GM19043 (cell line): ENCODE results near the gene TNRC6C.
"Not testable (repeated sequence)": the region's sequence is repeated elsewhere in the genome, so short reads cannot be mapped to it uniquely, and the experiment has no call there.

Experiments used
- ATAC-seq: cut with Tn5 transposase; IDR thresholded peaks from one replicate; pipeline ENCODE4 v1.9.1; 2021; ENCODE audit warnings: low read depth; ENCODE audit not compliant: unreplicated experiment

The TNRC6C gene

DNA sequence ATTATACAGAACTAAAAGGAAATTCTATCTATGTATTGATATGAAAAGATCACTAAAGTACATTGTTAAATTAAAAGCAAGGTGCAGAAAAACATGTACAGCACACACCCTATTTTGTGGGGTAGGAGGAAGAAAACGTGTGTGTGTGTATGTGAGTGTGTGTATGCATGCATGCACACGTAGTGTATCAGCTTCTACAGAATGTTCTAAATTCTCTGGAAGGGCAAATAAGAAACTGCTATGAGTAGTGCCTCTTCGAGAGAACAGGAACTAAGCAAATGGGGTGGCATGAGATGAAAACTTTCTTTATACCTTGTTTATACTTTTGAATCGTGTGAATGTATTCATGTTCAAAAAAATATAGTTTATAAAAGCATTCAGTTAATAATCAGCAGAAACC lies 111.2 kb downstream of the TNRC6C start:
- ATAC-seq: no peak

DNA sequence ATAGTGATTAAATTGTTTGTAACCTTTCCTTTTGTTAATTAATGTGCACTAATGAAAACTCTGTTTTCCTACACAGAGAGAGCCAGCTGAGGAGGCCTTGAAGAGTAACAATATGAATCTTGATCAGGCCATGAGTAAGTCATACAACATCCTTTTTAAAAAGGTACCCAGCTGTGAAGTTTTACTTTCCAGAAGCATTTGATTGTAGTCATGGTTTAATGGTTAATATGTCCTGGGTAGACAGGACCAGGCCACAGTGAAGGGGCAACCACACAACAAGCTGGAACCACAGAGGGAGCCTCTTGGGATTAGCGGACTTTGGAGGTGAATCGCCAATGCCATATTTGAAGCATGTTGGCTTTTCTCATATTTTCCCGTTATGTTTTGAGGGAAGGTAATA lies 114.5 kb downstream of the TNRC6C start:
- no peak for ATAC-seq

DNA sequence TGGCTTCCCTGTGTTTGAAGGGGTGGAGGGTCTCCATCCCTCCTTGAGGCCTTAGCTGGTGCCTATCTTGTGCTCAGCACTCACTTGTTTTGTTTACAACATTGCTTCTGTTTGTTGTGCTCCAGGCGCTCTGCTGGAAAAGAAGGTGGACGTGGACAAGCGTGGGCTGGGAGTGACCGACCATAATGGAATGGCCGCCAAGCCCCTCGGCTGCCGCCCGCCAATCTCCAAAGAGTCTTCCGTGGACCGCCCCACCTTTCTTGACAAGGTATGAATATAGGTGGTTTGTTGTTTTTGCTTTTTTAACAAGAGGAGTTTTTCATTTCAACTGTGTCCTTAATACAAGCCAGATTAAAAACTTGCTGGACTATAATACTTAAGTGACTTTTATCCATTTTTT lies 116.5 kb downstream of the TNRC6C start:
- ATAC-seq: no peak

DNA sequence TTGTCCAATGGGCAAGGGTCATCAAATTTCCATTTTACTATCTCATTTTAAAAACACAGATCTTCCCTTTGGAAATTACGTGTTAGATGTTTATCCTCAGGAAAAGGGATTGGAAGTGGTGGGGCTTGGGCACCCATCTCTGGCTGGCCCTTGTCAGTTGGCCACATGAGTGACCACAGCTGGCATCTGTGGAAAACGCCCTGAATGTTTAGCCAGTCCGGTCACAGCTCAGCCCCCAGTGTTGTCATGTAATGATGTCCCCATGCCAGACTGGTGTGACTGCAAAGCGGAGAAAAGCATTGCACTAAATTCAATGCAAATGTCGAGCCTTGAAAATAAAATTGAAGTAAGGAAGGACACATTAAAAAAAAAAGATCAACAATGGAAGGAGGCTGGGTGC lies 117.0 kb downstream of the TNRC6C start:
- ATAC-seq: no peak

DNA sequence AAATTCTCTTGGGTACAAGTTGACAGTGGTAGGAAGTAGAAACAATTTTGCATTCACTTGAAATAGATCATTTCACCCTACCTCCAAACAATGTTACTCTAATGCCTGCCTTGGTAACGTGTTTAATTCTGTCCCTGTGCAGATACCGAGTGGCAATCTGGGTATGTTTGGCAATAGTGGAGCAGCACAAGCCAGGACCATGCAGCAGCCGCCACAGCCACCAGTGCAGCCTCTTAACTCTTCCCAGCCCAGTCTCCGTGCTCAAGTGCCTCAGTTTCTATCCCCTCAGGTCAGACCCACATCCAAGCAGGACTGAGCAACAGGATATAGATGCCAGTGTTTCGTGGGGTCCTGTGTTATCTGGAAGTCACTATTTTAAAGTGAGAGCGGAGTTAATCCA lies 120.8 kb downstream of the TNRC6C start:
- ATAC-seq: no peak

DNA sequence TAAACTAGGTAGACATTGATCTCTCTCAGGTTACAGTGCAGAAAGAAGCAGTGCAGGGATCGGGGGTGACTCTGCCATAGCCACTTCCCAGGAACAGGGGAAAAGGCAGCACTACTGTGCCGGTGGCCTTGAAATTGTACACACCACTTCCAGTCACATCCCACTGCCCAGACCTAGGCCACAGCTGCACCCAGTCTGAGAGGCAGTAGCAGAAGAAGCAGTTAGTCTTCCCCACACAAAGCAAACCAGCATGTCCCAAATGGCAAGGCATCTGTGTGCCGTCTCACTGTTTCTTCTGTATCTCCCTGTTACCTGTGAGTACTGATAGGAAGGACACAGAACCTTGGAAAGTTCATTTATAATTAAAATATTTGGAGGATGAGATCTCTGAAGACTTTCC lies 123.0 kb downstream of the TNRC6C start:
- no peak for ATAC-seq

DNA sequence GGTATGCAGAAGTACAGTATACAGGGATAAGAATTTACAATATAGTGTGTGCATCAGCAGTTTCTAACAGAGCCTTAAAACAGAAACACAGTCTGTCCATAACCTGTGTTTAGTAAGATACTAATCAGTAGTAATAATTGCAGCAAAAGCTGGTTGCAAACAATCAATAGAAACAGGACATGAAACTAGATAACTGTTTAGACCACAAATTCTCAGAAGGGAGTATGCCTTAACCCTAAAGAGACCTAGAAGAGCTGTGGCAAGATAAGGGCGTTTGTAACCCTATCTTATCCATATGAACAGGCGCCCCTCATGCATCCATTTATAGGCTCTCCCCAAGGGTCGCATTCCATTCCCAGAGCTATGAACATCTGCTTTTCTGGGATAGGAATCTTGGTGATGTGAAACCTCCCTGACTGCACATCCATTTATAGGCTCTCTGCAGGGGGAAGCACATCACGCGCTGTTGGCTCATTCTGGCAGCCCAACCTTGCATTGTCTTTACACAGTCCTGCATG lies 123.9 kb downstream of the TNRC6C start:
- ATAC-seq: not testable (repeated sequence)

DNA sequence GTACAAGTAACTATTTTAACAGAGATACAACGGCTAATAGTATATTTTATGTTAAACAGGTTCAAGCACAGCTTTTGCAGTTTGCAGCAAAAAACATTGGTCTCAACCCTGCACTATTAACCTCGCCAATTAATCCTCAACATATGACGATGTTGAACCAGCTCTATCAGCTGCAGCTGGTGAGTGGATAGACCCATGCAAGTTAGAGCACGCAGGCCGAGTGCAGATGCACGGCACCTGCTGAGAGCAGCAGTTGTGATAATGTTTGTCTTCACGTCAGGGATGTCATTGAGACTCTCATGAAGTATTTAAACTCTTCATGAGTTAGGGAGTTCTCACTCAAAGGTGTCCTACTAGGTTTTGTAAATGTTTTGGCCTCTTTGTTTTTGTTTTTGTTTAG lies 124.5 kb downstream of the TNRC6C start:
- no peak for ATAC-seq

DNA sequence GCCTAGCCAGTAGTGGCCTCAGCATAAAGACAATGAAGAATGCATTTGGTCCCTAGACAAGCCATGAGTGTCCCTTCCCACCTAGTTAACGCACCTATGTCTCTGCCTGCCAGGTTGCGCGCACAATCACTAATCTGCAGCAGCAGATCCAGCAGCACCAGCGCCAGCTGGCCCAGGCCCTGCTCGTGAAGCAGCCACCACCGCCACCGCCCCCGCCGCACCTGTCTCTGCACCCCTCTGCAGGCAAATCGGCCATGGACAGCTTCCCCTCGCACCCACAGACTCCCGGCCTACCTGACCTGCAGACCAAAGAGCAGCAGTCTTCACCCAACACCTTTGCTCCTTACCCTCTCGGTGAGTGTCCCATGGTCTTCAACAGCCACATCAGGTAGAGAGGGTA lies 128.2 kb downstream of the TNRC6C start:
- ATAC-seq: no peak

DNA sequence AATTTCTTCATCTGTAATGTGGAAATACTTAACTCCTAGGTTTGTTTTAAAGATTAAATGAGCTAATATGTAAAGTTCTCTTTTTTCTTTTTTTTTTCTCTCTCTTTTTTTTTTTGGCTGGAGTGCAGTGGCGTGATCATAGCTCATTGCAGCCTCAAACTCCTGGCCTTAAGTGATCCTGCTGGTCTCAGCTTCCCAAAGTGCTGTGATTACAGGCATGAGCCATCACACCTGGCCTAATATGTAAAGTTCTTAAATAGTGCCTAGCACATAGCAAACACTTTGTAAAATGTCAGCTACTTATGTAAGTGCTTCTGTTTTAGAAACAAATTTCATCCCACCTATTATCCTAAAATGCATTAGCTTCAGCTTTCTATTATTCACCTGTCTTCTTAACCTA lies 130.0 kb downstream of the TNRC6C start:
- no peak for ATAC-seq

DNA sequence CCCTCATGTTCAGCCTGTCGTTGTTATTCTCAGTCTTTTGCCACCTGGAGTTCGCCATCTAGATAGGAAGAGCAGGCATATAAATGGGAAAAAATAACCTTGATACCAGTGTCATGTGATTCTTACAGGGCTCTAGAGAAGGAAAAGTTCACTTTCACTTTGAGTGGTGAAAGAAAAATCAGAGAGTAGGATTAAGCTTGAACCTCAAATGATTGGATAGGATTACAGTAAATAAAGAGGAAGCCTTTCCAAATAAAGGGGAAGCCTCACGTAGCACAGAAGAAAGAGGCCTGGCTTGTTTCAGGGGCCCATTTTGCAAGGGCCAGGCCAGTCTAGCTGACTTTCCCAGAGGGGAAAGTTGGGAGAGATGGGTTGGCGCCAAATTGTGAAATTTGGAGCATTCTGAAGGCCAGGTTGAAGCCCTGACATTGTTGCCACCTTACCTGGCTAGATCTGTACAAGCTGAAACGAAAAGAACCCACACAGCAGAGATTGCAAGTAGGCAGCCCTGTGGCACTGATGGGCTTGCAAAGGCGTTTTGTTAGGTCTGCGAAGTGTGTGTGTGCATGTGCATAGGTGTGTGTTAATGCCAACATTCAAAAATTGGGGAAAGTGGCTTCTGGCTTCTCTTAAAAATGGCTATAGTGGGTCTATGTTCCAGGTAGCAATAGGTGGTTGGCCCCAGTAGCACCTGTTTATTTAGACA lies 131.2 kb downstream of the TNRC6C start:
- no peak for ATAC-seq

DNA sequence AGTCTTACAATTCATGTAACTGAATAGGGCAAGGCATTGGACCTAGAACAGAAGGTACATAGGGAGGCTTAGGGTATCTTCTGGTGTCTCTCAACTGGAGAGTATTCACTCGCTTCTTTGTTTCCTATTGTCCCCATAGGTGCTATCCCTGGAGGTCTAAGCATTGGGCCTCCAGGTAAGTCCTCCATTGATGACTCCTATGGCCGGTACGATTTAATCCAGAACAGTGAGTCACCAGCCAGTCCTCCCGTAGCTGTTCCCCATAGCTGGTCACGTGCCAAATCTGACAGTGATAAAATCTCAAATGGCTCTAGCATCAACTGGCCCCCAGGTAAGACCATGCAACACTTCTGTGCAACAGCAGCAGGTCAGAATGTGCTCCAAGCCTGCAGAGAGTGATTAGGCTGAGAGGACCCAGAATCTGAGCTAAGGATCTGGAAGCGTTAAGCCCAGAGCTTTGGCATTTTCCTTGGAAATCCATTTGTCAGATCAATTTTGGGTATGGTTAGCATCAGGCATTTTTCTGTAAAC lies 134.4 kb downstream of the TNRC6C start:
- no peak for ATAC-seq

DNA sequence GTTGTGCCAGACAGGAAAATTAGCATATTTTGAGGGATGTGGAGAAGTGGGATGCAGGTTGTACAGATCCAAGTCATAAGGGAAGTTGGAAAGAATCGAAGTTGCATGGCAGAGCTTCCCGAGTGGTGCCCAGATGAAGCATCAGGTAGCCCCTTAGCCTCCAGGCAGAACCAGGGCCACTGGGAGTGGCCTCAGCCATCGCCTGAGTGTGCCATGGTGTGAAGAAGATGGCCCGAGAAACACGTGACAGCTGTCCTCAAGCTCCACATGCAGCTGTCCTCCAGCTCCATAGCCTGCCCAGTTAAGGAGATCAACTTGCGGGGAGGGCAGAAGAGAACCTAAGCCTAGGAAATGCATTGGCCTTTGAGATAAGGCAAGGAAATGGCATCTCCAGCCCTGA lies 136.5 kb downstream of the TNRC6C start:
- ATAC-seq: no peak

DNA sequence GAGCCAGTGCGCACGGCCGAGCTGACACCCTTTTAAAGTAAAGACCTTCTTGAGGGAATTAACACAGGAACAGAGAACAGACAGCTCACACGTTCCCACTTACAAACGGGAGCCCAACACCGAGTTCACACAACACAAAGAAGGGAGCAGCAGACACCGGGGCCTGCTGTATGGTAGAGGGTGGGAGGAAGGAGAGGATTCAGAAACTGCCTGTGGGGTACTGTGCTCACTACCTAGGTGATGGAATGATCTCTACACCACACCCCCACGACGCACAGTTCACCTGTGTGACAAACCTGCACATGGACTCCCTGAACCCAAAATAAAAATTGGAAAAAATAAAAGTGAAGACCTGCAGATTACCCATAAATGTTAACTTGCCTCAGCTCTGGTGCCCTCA lies 137.6 kb downstream of the TNRC6C start:
- ATAC-seq: no peak

DNA sequence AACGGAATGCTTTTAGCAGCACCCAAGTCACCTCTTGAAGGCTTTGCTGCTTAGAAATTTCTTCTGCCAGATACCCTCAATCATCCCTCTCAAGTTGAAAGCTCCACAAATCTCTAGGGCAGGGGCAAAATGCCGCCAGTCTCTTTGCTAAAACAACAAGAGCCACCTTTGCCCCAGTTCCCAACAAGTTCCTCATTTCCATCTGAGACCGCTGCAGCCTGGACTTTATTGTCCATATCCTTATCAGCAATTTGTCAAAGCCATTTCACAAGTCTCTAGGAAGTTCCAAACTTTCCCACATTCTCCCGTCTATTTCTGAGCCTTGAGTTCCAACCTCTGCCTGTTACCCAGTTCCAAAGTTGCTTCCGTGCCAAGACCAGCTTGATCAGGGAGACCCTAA lies 142.6 kb downstream of the TNRC6C start:
- ATAC-seq: no peak

DNA sequence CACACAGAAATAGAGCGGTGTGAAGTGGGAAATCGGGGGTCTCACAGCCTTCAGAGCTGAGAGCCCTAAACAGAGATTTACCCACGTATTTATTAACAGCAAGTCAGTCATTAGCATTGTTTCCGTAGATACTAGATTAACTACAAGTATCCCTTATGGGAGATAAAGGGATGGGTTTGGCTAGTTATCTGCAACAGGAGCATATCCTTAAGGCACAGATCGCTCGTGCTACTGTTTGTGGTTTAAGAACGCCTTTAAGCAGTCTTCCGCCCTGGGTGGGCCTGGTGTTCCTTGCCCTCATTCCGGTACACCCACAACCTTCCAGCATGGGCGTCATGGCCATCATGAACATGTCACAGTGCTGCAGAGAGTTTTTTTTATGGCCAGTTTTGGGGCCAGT lies 143.0 kb downstream of the TNRC6C start:
- no peak for ATAC-seq

DNA sequence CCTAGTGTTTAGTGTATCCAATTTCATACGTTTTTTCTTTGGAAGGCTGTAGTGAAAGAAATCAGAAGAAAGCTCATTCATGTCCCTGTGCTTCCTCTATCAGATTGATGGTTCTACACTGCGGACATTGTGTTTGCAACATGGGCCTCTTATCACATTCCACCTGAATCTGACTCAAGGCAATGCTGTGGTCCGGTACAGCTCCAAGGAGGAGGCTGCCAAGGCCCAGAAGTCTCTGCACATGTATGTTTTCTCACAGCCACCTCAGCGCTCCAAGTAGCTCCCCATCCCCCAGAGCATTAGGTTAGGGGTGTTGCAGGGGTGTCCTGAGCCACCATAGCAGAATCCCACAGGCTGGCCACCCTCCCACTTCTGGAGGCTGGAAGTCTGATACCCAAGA lies 144.8 kb downstream of the TNRC6C start:
- no peak for ATAC-seq

DNA sequence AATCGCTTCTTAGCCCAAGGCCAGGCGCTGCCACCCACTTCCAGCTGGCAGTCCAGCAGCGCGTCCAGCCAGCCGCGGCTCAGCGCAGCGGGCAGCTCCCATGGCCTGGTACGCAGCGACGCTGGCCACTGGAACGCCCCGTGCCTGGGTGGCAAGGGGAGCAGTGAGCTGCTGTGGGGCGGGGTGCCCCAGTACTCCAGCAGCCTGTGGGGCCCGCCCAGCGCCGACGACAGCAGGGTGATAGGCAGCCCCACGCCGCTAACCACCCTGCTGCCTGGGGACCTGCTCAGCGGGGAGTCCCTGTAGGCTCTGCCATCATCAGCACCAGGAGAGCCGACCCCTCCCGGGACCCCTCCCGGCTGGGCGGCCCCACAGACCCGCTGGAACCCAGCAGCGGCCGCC lies 146.0 kb downstream of the TNRC6C start:
- ATAC-seq: no peak

DNA sequence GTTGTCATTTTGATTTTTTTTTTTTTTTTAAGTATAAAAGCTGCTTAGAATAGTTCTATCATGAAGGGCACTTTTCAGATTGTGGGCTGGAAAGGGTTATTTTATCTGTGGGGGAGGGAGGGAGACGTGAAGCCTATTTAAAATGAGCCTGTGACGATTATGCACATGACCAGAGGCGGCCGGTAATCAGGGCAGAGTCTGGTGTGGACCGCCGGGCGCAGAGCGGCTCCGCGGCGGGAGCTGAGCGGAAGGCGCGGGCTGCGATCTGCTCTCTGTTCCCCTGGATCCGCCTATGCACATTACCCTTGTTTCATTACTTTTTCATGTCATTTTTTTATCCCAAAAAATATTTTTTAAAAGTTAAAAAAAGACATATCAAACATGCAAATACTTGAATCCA lies 146.6 kb downstream of the TNRC6C start:
- ATAC-seq: no peak

DNA sequence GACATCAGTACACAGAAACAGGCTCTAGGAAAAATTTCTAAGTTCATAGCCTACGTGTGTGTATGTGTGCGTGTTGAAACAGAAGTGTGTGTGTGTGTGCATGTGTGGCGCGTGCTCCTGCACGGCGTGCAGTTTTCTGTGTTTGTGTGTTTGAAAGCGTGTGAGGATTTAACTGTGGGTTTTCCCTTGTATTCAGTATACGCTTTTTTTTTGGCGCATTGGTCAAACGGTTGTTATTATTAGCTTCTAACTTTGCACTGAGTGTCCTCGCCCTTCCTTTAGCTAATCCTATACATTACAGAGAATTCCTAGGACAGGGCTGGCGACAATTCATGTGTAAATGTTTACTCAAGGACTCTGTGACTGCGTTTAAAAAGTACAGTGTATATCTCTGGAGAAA lies 147.0 kb downstream of the TNRC6C start:
- ATAC-seq: no peak

DNA sequence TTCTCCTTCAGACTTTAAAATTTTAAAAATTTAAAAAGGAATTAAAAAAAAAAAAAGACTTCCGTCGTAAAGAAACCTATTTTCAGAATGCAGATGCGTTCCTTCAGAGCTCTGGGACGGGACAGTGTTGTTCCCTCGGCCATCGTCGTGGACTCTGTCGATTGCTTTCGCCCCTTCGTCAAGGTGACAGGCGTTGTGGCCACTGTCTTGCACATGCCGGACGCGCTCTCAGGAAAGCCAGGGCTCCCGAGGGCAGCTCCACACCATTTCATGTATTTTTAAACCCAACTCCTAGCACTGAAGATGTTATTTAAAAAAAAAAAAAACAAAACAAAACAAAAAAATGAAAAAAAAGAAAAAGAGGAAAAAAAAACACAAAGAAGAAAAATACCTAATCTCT lies 147.7 kb downstream of the TNRC6C start:
- ATAC-seq: no peak

DNA sequence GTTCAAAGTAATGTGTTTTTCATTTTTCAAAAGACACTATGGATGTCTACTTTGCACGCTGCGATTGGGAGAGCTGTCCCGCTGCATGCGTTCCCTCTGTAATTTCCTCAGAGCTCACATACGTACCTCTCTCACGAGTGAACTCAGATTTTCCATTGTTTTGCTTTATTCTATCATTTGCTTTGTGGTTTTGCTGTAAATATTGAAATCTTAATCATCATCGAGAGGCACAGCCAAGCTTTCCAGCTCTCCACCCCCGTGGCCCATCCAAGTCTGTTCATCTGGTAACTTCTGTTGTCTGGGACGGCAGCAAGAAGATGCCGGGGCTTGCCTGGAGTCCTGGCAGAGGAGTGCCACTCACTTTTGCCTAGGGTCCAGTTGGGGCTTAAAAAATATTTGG lies 149.0 kb downstream of the TNRC6C start:
- no peak for ATAC-seq
